Astrocyte of the cerebellum (primary cell): Measurements from ENCODE around the gene OGA.

Experiments
- DNase-seq: peaks from one replicate; pipeline ENCODE4 v3.0.0-alpha.2; 2011; ENCODE audit warnings: low read depth
- H3K4me3 ChIP-seq: 2 replicates; pipeline ENCODE4 v1.5.1; 2011; ENCODE audit warnings: mild to moderate bottlenecking, low read depth, low read length, moderate library complexity
- in situ Hi-C: cut with HindIII; loops from 2 replicates; pipeline ENCODE4 v1.10.0; 2017; ENCODE audit warnings: low sequenced_read_pairs
- TF ChIP-seq, protein P1 (sequence below): IDR thresholded peaks from 2 replicates; pipeline ENCODE4 v1.5.1; 2012; ENCODE audit warnings: low read length, low read depth, moderate library complexity, mild to moderate bottlenecking; ENCODE audit errors: missing control alignments

Gene OGA

GRCh38 chr10:101772895-101773761, 45.1 kb downstream of the OGA start:
- H3K4me3 ChIP-seq = no peak overlapping the region
- TF ChIP-seq, protein P1, sequence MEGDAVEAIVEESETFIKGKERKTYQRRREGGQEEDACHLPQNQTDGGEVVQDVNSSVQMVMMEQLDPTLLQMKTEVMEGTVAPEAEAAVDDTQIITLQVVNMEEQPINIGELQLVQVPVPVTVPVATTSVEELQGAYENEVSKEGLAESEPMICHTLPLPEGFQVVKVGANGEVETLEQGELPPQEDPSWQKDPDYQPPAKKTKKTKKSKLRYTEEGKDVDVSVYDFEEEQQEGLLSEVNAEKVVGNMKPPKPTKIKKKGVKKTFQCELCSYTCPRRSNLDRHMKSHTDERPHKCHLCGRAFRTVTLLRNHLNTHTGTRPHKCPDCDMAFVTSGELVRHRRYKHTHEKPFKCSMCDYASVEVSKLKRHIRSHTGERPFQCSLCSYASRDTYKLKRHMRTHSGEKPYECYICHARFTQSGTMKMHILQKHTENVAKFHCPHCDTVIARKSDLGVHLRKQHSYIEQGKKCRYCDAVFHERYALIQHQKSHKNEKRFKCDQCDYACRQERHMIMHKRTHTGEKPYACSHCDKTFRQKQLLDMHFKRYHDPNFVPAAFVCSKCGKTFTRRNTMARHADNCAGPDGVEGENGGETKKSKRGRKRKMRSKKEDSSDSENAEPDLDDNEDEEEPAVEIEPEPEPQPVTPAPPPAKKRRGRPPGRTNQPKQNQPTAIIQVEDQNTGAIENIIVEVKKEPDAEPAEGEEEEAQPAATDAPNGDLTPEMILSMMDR = no peak
- in situ Hi-C loops = no loop called here
- no peak for DNase-seq

GRCh38 chr10:101772017-101772894, 46.0 kb downstream of the OGA start:
- DNase-seq = no peak
- TF ChIP-seq, protein P1 = no peak
- H3K4me3 ChIP-seq = no peak overlapping the region
- in situ Hi-C loops = no loop called here

DNA sequence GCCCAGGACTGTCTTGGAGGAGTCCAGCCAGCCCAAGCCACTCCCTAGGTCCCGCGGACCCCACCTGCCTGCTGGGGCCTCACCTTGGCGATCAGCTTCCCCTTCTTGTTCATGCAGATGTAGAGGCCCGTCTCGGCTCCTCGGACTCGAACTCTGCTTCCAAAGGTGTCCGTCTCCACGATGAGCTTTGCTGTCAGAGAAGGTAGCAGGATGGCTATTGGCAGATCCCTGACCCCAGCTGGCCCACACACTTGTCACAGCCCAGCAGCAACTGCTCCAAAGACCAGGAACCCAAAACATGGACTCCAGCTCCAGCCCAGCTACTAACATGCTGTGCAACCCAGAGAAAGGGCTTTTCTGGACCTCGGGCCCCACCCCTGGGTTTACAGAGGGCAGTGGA, 46.9 kb downstream of the OGA start:
- TF ChIP-seq, protein P1 = no peak
- in situ Hi-C loops = no loop called here
- no peak overlapping the region for H3K4me3 ChIP-seq
- no peak for DNase-seq

DNA sequence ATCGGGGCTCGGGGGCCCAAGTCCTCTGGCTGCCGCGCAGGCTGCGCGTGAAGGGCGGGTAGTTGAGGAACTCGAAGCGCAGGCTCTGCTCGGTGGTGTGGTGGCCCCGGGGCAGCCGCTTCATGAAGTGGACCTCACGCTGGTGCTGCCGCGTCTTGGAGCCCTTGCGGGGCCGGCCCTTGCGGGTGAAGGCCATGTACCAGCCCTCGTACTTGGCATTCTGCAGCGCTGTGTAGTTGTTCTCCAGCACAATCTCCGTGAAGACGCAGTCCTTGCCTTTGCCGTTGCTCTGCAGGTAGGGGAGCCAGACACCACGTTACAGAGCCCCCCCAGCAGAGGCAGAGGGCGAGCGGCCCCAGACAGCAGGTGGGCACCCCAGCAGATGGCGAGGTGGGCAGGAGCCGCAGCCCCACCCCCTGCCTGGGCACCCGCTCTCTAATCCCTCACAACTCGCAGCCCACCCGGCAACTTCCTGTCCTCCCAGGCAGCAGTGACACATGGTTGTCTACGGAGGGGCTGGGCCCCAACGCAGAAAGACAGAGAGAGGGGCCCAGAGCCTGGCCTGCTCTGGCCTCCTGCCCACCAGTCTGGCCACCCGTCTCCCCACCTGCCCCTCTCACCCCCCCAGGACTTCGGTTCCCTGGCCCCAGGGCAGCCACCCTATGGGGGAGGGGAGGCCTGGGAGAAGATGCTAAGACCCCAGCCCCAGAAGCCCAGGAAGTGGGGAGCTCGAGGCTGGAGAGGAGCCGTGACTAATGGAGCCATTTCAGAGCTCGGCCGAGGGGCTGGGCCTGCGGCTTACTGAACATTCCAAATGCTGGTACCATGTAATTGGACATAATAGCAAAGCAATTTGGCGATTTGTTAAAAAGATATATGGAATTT, 47.7 kb downstream of the OGA start:
- no peak for DNase-seq
- TF ChIP-seq, protein P1 = no peak
- in situ Hi-C loops = no loop called here
- H3K4me3 ChIP-seq = no peak overlapping the region

DNA sequence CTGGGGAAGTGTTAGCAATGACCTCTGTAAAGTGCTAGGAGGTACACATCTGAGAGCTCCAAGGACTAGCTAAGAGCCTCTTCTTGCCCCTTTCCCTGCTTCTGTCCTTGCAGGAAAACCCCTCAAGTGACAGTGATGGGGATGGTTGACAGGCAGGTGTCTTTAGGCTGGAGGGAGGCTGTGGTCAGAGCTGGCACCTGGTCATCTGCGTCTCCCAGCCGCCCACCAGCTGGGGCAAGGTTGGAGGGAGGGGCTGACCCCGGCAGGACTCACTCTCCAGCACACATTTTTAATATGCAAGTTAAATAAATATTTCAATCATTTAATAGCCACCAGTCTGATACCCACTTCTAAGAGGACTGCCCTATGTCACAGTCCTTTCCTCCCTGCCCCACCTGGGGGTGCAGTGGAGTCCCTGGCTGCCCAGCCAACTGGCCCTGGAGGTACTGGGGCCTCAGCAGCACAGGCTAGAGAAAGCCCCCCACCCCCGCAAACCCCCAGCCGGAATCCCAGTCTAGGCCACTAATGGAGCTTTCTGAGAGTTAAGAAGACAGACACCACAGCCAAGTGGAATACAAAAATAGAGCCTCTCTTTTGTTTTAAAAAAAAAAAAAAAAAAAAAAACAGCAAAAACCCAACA, 48.6 kb downstream of the OGA start:
- TF ChIP-seq, protein P1 = no peak
- no peak overlapping the region for H3K4me3 ChIP-seq
- in situ Hi-C loops = no loop called here
- DNase-seq = no peak
